Naive thymus-derived CD8-positive, alpha-beta T cell (primary cell): ENCODE results near the gene TENT4B. TPM values are rescaled to one million over a fixed set of nuclear protein-coding genes. Genes with fewer than 3 reads are reported as not detected.

Experiments used
- ATAC-seq, 2 donors: fragments of 150-1000 bp; cut with Tn5 transposase in 1 of 2; sonication (Bioruptor Pico), chemical (Tn5 transposase) in 1 of 2; 1 replicate in 1 of 2; 2 replicates in 1 of 2; pipeline ENCODE4 v1.10.0; 2021; ENCODE audit warnings: mild to moderate bottlenecking in 2 of 2, moderate library complexity in 2 of 2
- POLR2A ChIA-PET: fragments of 350-600 bp; sonication (Branson Sonifier 250); formaldehyde crosslinking; loops from one replicate; lab custom pipeline; 2021; ENCODE audit warnings: antibody characterized with exemption; lab: Charles Lee
- DNase-seq, 10 donors: peaks; one replicate each; pipeline versions ENCODE4 v3.0.0 to v3.0.0-alpha.2; 2020 to 2022
- H3K27ac Mint-ChIP-seq, 10 donors: one replicate each; pipeline ENCODE4 v1.8.0; 2020 to 2022; ENCODE audit warnings: mild to moderate bottlenecking in 10 of 10, mixed read lengths in 10 of 10, moderate library complexity in 4 of 10, inconsistent platforms in 1 of 10
- H3K27me3 Mint-ChIP-seq, 5 donors: one replicate each; pipeline ENCODE4 v1.8.0; 2021 to 2022; ENCODE audit warnings: mixed read lengths in 5 of 5
- H3K36me3 Mint-ChIP-seq, 3 donors: one replicate each; pipeline ENCODE4 v1.8.0; 2020 to 2022; ENCODE audit warnings: mixed read lengths in 3 of 3, mild to moderate bottlenecking in 2 of 3, inconsistent platforms in 1 of 3
- H3K4me1 Mint-ChIP-seq, 4 donors: one replicate each; pipeline ENCODE4 v1.8.0; 2021 to 2022; ENCODE audit warnings: mixed read lengths in 4 of 4
- H3K4me3 Mint-ChIP-seq, 10 donors: one replicate each; pipeline ENCODE4 v1.8.0; 2020 to 2022; ENCODE audit warnings: mild to moderate bottlenecking in 10 of 10, mixed read lengths in 10 of 10, moderate library complexity in 6 of 10, inconsistent platforms in 1 of 10
- H3K9me3 Mint-ChIP-seq, 9 donors: one replicate each; pipeline ENCODE4 v1.8.0; 2020 to 2022; ENCODE audit warnings: mixed read lengths in 9 of 9, mild to moderate bottlenecking in 3 of 9, inconsistent platforms in 1 of 9, moderate library complexity in 1 of 9
- polyA plus RNA-seq, 3 donors: library from polyadenylated mRNA; unstranded; fragments of 300-500 nt; fragmentation: Illumina TruSeq; gene quantifications; one replicate each; pipeline ENCODE4 v1.2.3, GENCODE V29; 2021
- total RNA-seq, 8 experiments: library from RNA in 2 of 8; stranded (reverse) in 2 of 8; gene quantifications; one replicate each; pipeline ENCODE4 v1.2.3 and lab custom pipeline; 2021 to 2026

Gene TENT4B
- total and polyA plus RNA-seq, 5 experiments from 2014 or later = 5.3 to 27.0 (median 8.3) TPM

DNA sequence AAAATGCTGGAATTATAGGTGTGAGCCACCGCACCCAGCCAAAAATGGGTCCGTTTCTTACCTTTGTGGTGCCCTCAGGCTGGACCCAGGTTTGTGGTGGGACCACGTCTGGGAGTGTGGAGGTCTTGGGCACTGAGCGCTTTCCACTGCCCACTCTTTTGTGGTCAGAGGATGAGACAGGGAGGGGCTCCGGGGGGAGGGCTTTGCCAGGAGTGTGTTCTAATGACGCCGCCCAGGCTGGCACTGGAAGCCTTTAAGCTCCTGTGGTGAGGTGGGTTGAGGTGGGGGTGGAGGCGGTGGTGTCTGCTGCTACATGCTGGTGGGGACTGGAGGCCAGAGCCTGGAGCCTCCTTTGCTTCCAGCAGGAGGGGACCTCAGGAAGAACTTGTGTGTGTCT, 100.4 kb downstream of the TENT4B start:
- peaks cover 0 to 2% (median 0%) of the 10 kb centered on the region in 5 donors for H3K27me3 Mint-ChIP-seq
- no peak for ATAC-seq
- peaks cover 0 to 2% (median 0%) of the 10 kb centered on the region in 3 donors for H3K36me3 Mint-ChIP-seq
- H3K9me3 Mint-ChIP-seq = no peaks in the 10 kb centered on the region
- H3K4me3 Mint-ChIP-seq = no peak overlapping the region
- POLR2A ChIA-PET = no interaction called here
- DNase-seq = no peak
- H3K27ac Mint-ChIP-seq = no peak overlapping the region
- H3K4me1 Mint-ChIP-seq = peaks cover 0 to 8% (median 2%) of the 10 kb centered on the region in 4 donors

DNA sequence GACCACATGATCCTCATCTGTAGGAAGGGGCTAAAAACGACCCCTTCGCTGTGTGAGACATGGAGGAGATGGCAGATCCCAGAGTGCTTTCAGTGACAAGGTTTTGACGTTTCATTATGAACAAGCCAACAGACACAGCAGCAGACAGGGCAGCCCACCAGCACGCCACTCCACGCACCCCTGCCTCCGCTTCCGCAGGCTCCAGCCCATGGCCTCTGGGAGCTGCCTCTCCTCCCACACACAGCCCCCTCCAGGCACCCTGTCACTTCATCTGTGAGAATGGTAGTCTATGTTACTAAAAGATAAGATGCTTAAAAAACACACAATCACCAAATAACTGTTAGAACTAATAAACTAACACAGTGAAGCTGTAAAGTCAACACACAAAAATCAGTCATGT, 101.0 kb downstream of the TENT4B start:
- Mint-ChIP-seq H3K27ac (peak overlapping the region in 1 of 10 donors; percentile 45), H3K27me3 (peaks cover 0 to 2% (median 0%) of the 10 kb centered on the region in 5 donors), H3K9me3 (no peaks in the 10 kb centered on the region), H3K4me3 (no peak overlapping the region), H3K4me1 (peaks cover 2 to 9% (median 5%) of the 10 kb centered on the region in 4 donors), H3K36me3 (peaks cover 0 to 2% (median 0%) of the 10 kb centered on the region in 3 donors)
- POLR2A ChIA-PET = no interaction called here
- ATAC-seq (no peak), DNase-seq (no peak)

DNA sequence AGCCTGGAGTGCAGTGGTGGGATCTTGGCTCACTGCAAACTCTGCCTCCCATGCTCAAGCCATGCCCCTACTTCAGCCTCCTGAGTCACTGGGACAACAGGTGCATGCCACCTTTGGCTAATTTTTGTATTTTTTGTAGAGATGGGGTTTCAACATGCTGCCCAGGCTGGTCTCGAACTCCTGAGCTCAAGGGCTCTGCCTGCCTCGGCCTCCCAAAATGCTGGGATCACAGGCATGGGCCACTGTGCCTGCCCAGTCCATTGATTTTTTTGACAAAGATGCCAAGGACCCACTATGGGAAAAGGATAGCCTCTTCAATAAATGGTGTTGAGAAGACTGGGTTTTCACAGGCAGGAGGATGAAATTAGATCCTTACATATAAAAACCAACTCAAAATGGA, 102.4 kb downstream of the TENT4B start:
- ATAC-seq (no peak), DNase-seq (no peak)
- no peak overlapping the region for H3K27ac Mint-ChIP-seq
- POLR2A ChIA-PET = interaction anchor here (1.1 kb wide), 1 partner anchor 22 kb away, joined by 7 read pairs; no protein-coding TSS in a partner anchor
- peaks cover 13 to 23% (median 19%) of the 10 kb centered on the region in 4 donors for H3K4me1 Mint-ChIP-seq
- no peak overlapping the region for H3K4me3 Mint-ChIP-seq
- H3K9me3 Mint-ChIP-seq = no peaks in the 10 kb centered on the region
- peaks cover 0 to 2% (median 0%) of the 10 kb centered on the region in 5 donors for H3K27me3 Mint-ChIP-seq
- H3K36me3 Mint-ChIP-seq = peaks cover 0 to 2% (median 0%) of the 10 kb centered on the region in 3 donors

DNA sequence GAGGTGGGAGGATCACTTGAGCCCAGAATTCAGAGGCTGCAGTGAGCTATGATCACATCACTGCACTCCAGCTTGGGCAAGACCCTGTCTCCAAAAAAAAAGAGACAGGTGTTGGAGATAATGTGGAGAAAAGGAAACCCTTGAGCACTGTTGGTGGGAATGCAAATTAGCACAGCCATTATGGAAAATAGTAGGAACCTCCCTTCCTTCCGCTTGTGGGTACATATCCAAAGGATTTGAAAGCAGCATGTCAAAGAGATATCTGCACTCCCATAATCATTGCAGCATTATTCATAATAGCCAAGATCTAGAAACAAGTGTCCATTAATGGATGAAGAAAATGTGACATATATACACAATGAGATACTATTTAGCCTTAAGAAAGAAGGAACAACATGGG, 103.5 kb downstream of the TENT4B start:
- POLR2A ChIA-PET = no interaction called here
- Mint-ChIP-seq H3K9me3 (no peaks in the 10 kb centered on the region), H3K4me3 (no peak overlapping the region), H3K27me3 (peaks cover 0 to 2% (median 0%) of the 10 kb centered on the region in 5 donors), H3K36me3 (peaks cover 0 to 2% (median 0%) of the 10 kb centered on the region in 3 donors), H3K27ac (no peak overlapping the region), H3K4me1 (peaks cover 15 to 33% (median 22%) of the 10 kb centered on the region in 4 donors)
- ATAC-seq (no peak), DNase-seq (no peak)

DNA sequence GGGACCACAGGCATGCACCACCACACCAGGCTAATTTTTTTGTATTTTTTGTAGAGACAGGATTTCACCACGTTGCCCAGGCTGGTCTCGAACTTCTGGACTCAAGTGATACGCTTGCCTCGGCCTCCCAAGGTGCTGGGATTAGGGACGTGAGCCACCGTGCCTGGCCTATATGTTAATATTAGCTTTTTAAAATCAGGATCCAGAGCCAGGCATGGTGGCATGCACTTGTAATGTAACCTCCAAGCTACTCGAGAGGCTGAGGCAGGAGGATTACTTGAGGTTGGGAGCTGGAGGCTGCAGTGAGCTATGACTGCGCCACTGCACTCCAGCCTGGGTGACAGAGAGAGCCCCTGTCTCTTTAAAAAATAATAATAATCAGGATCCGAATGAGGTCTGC, 104.8 kb downstream of the TENT4B start:
- no peak for ATAC-seq
- H3K4me1 Mint-ChIP-seq = peaks cover 18 to 46% (median 29%) of the 10 kb centered on the region in 4 donors
- no peak overlapping the region for H3K4me3 Mint-ChIP-seq
- peaks cover 0 to 2% (median 0%) of the 10 kb centered on the region in 3 donors for H3K36me3 Mint-ChIP-seq
- no peak for DNase-seq
- H3K27ac Mint-ChIP-seq = peak overlapping the region in 1 of 10 donors; percentile 40
- H3K27me3 Mint-ChIP-seq = peaks cover 0 to 2% (median 0%) of the 10 kb centered on the region in 5 donors
- H3K9me3 Mint-ChIP-seq = no peaks in the 10 kb centered on the region
- POLR2A ChIA-PET = interaction anchor here (1.7 to 2.2 kb wide), 3 partner anchors 11 to 17 kb away, joined by 5 to 7 read pairs (median 7); no protein-coding TSS in a partner anchor

DNA sequence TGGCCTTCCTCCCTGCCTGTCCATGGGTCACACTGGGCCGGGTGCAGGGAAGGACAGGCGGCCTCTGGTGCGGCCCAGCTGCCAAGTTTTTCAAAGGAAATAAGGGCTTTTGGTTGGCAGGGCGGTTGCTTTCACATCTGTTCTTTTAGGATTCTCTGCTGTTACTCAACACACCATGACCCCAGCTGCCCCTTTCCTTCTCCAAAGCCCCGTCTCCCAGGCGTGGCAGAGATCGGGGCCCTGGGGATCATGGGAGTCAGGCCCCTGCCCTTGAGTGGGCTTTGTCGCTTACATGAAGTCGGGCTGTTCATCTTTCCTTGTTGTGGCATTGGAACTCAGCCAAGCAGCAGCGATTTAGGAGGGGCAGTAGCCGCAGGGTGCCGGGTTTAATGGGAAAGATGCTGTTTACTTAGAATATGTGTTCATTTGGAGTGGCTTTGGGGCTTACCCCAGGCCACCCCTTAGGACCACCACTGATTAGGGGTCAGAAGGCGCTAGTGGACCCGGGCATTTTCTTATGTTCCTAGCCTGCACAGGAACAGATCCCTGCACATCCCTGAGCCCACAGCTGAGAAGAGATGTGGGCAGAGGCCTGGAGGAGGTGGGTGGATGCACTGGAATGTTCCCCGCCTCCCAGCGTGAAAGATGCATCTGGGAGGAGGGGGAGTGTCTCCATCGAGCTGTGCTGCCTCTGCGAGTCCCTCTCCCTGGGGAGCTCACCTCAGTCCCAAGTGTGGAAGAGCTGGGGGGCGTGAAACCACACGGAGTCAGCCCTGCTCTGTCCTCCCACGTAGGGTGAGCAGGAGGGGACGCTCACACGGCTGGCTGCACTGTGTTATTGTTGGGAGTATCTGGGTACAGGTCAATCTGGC, 106.5 kb downstream of the TENT4B start:
- Mint-ChIP-seq H3K27ac (peak overlapping the region in 5 of 10 donors; percentile 8 to 41 (median 37)), H3K9me3 (no peaks in the 10 kb centered on the region), H3K4me1 (peaks cover 27 to 58% (median 44%) of the 10 kb centered on the region in 4 donors), H3K27me3 (no peaks in the 10 kb centered on the region), H3K36me3 (peaks cover 0 to 2% (median 0%) of the 10 kb centered on the region in 3 donors), H3K4me3 (peak overlapping the region in 9 of 10 donors; percentile 3 to 77 (median 56))
- ATAC-seq = peak; percentile 40 to 56
- POLR2A ChIA-PET = interaction anchor here (0.6 to 2.2 kb wide), 6 partner anchors 9 to 78 kb away, joined by 3 to 7 read pairs (median 4); no protein-coding TSS in a partner anchor
- no peak for DNase-seq

DNA sequence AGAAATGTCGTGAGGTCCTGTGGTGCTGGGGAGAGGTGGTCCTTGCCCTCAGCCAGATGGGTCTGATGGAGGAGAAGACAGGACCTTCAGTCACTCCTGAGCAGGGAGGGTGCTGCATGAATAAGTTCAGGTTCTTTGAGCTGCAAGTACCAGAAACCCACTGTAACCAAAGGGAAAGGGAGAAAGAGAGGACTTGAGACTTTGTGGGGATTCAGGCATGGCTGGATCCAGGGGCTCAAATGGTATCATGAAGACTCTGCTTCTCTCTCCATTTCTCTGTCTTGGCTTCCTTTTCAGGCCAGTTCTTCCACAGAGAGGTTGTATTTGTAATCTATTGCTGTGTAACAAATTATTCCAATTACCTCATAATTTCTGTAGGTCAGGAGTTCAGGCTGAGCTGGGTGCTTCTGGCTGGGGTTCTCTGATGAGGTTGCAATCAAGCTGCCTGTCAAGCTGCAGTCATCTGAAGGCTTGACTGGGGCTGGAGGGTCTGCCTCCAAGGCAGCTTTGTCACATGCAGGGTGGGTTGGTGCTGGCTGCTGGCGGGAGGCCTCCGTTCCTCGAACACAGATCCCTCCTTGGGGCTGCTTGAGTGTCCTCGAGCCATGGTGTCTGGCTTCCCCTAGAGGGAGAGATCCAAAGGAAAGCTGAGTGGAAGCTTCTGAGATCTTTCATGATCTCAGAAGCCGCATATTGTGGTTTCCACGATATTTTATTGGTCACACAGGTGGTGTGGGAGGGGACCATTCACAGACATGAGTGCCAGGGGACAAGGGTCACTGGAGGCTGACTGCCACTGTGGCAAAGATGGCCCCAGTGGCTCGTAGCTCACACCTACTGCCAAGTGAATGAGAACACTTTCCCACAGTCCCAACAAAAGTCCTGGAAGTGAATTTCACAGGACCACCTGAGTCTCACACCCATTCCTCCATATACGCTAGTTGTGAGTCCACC, 107.4 kb downstream of the TENT4B start:
- ATAC-seq (no peak), DNase-seq (no peak)
- POLR2A ChIA-PET = interaction anchor here (0.9 to 2.7 kb wide), 3 partner anchors 14 to 15 kb away, joined by 3 to 25 read pairs (median 3); no protein-coding TSS in a partner anchor
- H3K36me3 Mint-ChIP-seq = peaks cover 0 to 2% (median 0%) of the 10 kb centered on the region in 3 donors
- peaks cover 32 to 67% (median 52%) of the 10 kb centered on the region in 4 donors for H3K4me1 Mint-ChIP-seq
- H3K9me3 Mint-ChIP-seq = no peaks in the 10 kb centered on the region
- H3K27me3 Mint-ChIP-seq = no peaks in the 10 kb centered on the region
- peak overlapping the region in 4 of 10 donors; percentile 2 to 55 (median 8) for H3K4me3 Mint-ChIP-seq
- H3K27ac Mint-ChIP-seq = peak overlapping the region in 4 of 10 donors; percentile 31 to 86 (median 68)

DNA sequence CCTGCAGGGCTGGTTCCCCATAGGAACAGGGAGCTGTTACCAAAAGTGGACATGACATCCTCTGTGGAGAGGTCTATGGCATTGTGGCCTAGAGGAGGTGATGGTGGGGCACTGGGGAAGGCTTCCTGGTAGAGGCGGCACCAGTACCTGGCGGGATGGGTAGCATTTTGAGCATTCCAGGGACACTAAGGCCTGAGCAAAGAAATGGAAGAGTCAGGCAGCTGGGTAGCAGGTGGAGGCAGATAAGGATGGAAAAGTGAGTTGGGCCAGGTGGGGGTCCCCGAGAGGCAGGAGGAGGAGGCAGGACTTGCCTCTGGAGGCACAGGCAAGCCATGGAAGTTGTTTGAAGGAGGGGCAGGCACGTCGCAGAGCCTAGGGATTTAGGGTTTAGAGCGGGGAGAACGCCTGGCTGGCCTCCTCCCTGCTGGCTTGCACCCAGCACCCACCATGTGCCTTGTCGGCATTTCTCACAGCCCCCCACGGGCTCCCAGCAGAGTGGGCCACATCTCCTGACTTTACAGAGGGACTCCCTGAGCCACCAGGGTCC, 108.1 kb downstream of the TENT4B start:
- Mint-ChIP-seq H3K4me3 (peak overlapping the region in 1 of 10 donors; percentile 22), H3K4me1 (peaks cover 32 to 74% (median 59%) of the 10 kb centered on the region in 4 donors), H3K27ac (peak overlapping the region in 2 of 10 donors; percentile 61 to 86), H3K36me3 (no peaks in the 10 kb centered on the region), H3K27me3 (no peaks in the 10 kb centered on the region), H3K9me3 (no peaks in the 10 kb centered on the region)
- POLR2A ChIA-PET = interaction anchor here (0.9 to 15.0 kb wide), 3 partner anchors 13 to 23 kb away, joined by 3 to 238 read pairs (median 25); no protein-coding TSS in a partner anchor
- DNase-seq (no peak), ATAC-seq (no peak)

DNA sequence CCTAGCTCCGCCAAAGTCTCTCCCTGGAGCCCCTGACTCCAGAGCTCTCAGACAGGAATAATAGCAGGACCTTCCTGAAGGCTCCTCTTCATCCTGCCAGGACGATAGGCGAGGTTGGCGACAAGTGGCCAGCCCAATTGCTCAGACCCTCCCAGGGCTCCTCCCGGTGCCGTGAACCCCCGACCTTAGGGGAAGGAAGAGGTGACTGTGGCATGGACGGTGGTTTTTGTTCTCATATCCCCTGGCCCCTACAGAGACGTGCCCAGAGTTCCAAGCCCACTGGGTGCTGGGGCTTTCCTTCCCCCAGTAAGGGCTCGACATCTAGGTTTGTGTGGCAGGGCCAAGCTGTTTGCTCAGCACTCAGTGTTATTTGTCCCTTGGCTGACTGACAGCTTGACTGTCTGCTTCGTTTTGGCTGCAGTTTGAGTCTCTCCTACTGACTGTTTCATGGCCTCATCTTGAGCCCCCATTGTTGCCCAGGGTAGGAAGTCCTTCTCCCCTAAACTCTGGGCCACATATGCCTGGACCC, 108.7 kb downstream of the TENT4B start:
- no peaks in the 10 kb centered on the region for H3K27me3 Mint-ChIP-seq
- DNase-seq (no peak), ATAC-seq (no peak)
- H3K4me1 Mint-ChIP-seq = peaks cover 35 to 78% (median 61%) of the 10 kb centered on the region in 4 donors
- H3K9me3 Mint-ChIP-seq = no peaks in the 10 kb centered on the region
- peak overlapping the region in 1 of 10 donors; percentile 18 for H3K4me3 Mint-ChIP-seq
- H3K27ac Mint-ChIP-seq = peak overlapping the region in 4 of 10 donors; percentile 10 to 71 (median 54)
- no peaks in the 10 kb centered on the region for H3K36me3 Mint-ChIP-seq
- POLR2A ChIA-PET = interaction anchor here (0.6 to 15.0 kb wide), 3 partner anchors 12 to 53 kb away, joined by 3 to 238 read pairs (median 25); no protein-coding TSS in a partner anchor

DNA sequence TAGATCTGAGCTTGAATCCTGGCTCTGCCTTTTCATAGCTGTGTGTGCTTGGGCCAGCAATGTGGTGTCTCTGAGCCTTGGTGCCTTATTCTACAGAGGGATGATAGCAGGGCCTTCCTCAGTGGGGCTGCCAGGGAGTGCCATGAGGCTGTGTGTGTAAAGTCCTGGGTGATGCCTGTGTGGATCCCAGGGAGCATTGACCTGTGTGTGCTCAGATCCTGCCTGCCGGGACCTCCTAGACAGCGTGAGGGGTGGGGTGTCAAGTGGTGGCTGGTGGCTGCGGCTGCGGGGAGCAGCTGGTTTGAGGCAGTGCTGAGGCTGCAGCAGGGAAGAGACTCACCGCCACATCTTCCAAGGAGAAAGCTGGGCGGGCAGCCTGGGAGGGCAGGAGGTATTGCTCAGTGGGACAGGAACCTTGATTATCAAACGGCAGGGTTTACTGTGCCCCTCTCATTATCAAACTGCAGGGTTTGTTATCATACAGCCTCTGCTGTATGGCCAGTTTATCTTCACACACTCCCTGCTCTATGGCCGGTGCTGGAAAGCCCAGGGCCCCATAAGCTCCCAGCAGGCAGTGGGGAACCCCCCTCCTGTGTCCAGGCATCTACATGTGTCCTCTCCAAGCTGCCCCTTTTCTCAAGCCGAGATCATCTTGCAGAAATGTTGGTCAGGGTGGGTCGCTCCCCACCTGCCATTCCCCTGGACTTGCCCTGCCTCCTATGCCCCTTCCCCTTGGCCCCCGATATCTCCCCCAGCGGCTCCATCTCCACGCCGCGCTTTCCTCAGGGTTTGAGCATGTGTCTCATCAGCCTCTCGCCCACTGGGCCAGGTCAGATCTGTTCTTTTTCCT, 110.2 kb downstream of the TENT4B start:
- peak overlapping the region in 5 of 10 donors; percentile 47 to 97 (median 75) for H3K27ac Mint-ChIP-seq
- ATAC-seq (no peak), DNase-seq (no peak)
- POLR2A ChIA-PET = interaction anchor here (0.8 to 15.0 kb wide), 4 partner anchors 8 to 21 kb away, joined by 4 to 238 read pairs (median 14); no protein-coding TSS in a partner anchor
- peaks cover 40 to 93% (median 69%) of the 10 kb centered on the region in 4 donors for H3K4me1 Mint-ChIP-seq
- no peaks in the 10 kb centered on the region for H3K36me3 Mint-ChIP-seq
- no peaks in the 10 kb centered on the region for H3K9me3 Mint-ChIP-seq
- peak overlapping the region in 2 of 10 donors; percentile 21 to 31 for H3K4me3 Mint-ChIP-seq
- H3K27me3 Mint-ChIP-seq = no peaks in the 10 kb centered on the region
